Measurements from ENCODE around the gene EGLN2. TPM values are rescaled to one million over a fixed set of nuclear protein-coding genes. Genes with fewer than 3 reads are reported as not detected.
A peak's percentile ranks its signal among the peaks of the same experiment; 100 is the strongest.
"Not testable (repeated sequence)": the region's sequence is repeated elsewhere in the genome, so short reads cannot be mapped to it uniquely, and the experiment has no call there.

EGLN2 gene
- total RNA-seq, 1 donor from 2014 or later: 89.3 TPM

DNA sequence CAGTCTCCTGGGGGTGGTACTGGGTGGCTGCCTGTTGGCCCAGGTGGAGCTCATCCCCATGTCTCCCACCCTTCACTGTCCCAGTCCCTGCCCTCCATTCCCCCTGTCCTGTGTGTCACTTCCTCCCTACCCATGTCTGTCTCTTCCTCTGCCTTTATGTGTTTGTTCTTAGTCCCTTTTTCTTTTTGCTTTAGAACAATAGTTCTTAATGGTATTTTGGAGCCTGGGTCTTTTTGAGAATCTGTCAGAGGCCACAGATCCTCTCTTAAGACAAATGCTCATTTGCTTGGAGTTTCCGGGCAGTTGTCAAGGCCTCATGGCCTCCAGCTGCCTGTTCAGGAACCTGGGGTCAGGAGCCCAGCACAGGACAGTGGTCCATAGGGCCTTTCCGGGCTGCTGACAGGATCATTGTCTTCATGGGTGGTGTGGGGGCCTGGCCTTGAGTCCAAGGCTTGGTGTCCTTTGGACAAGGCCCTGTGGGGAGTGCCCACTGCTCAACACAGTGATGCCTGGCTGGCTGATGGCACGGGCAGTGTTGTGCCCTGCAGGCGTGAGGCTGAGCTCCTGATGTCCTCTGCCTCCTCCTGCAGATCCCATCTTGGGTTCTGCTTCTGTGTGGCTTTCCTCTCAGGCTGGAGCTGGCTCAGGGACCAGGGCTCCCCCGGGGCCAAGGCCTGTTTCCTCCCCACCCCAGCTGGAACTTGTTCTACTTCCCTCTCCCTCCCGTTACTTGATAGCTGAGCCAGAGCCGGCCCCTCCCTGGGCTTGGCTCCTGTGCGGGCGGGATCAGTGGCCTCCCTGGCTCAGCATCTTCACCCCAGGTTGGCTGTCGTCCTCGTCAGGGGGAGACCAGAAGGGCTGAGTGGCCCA is 3.5 kb downstream of the EGLN2 start:
- no peak for DNase-seq (ENCODE audit: low read depth)

GRCh38 chr19:40803170-40803856 is 4.3 kb downstream of the EGLN2 start:
- no peak for DNase-seq (ENCODE audit: low read depth)

- DNase-seq (ENCODE audit: low read depth): no peak
Observed at GRCh38 chr19:40803857-40804782, 5.1 kb downstream of the EGLN2 start.

DNA sequence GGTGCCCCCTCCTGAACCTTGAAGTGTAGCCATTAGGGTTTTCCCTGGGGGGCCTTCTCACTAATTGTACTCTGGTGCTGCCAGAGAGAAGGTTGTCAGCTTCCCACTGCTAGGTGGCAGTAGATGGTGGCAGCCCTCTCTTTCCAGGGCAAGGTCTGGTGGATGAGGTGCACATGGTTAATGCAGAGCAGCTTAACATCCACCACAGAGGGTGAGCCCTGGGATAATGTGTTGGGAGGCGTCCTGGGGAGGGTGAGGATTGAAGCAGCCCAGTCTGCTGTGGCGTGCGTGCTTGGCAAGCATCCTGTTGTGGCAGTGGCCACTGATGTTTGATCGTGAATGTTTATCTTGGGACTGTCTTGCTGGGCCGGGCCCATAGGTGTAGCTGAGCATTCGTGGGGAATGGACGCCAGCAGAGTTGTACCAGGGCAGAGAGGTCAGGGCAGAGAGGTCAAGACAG is 5.8 kb downstream of the EGLN2 start:
- DNase-seq (ENCODE audit: low read depth): no peak

- DNase-seq (ENCODE audit: low read depth): no peak
Observed at GRCh38 chr19:40805258-40805868, 6.4 kb downstream of the EGLN2 start.

GRCh38 chr19:40806423-40807146 is 7.6 kb downstream of the EGLN2 start:
- DNase-seq (ENCODE audit: low read depth): peak; percentile 88

DNA sequence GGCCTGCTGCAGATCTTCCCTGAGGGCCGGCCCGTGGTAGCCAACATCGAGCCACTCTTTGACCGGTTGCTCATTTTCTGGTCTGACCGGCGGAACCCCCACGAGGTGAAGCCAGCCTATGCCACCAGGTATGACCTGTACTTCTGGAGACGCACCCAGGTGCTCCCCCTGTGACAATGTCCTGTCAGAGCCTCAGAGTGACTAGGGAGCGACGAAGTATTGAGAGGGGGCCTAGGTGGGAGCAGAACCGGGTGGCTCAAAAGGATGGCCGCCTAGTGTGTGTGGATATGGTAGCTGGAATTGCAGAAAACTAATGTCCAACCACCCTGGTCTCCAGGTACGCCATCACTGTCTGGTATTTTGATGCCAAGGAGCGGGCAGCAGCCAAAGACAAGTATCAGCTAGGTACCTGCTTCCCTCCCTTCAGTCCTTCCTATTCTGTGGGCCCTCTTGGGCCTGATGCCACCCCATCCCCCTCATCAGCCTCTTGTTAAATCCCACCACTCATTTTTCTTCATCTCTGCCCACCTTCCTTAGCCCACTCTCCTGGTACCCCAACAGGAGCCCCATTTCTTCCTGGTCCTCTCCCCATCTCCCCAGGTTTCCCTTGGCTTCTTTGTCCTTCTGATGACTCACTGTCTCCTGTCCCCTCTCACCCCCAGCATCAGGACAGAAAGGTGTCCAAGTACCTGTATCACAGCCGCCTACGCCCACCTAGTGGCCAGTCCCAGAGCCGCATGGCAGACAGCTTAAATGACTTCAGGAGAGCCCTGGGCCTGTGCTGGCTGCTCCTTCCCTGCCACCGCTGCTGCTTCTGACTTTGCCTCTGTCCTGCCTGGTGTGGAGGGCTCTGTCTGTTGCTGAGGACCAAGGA is 8.4 kb downstream of the EGLN2 start:
- peak; percentile 26 for DNase-seq (ENCODE audit: low read depth)

GRCh38 chr19:40808021-40808325 is 9.0 kb downstream of the EGLN2 start:
- no peak for DNase-seq (ENCODE audit: low read depth)

GRCh38 chr19:40808497-40808896 is 9.5 kb downstream of the EGLN2 start:
- no peak for DNase-seq (ENCODE audit: low read depth)

DNA sequence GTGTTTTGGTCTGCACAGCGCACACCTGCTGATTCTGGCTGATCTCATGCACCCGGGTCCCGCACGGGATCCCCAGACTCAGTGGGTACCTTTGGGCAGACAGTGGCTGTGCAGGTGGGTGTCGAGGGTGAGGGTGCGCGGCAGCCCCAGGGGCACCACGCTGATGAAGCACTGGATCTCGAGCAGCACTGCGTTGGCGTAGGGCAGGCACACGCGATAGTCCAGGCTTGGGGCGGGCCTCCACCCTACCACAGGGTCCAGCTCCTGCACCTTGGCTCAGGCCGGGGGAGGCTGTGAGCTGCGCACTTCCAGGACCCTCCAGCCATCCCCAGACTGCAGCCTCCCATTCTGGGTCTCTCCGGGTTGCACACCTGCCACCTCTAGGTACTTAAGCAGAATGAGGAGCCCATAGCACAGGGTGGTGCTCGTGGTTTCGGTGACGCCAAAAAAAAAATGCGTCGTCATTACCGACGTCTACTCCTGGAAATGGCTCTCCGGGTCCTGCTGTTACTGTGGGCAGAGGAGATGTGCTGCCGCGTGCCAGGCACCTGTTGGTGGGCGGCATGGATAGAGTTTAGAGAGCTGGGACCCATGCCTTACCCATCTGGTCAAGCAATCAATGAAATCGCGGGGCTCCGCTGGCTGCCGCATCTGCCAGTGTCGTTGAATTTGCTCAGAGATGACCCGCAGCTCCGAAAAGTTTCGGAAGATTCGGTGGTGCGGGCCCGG is 10.5 kb downstream of the EGLN2 start:
- DNase-seq (ENCODE audit: low read depth): no peak

DNA sequence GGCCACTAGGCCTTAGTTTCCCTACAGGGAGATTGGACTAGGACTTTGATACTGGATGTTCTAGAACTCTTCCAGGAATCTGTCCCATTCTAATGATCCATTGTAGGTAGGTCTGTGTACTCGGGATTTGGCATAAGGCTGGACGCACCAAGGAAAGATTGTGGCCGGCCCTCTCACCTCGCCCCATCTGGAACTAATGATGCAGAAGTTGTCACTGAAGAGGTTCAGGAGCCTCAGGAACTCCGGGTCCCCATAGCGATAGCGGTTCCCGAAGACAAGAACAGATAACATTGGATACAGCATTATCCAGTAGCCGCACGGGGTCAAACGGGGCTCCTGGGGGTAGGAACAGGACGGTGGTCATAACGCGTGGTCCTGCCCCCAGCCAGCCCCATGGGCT is 11.2 kb downstream of the EGLN2 start:
- no peak for DNase-seq (ENCODE audit: low read depth)

DNA sequence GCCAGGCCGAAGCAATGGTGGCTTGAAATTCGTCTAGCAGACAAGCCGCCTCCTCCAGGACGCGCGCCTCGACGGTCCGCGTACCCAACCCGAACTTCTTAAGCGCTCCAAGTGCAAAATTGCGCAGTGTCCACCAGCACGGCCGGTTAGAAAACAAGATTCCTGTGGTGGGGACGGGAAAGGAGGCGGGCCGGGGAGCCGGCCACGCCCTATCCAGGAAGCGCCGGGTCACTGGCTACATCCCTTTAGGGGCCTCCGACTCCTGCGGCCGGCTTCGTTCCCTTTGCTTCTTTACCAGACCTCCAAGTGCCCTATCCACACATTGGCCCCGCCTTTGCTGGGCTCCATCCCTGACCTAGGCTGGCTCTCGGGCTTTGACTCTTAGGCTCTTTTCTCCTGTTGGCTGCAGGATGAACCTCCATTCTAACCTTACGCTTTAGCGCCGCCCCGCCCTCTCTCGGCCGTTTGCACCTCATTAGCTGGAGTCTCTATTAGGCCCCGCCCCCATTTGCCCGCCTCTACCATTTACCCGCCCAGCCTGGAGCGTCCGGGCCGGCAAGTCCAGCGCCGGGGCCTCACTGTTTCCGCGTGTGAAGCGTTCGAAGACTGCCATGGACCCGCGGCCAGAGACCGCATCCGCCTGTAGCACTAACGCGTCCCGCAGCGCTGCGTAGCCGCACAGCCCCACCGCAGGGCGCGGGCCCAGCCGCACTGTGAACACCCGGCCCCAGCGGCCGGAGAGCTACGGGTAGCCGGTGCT is 11.8 kb downstream of the EGLN2 start:
- peak; percentile 63 for DNase-seq (ENCODE audit: low read depth)

GRCh38 chr19:40811478-40812341 is 12.7 kb downstream of the EGLN2 start:
- DNase-seq (ENCODE audit: low read depth): no peak

- not testable (repeated sequence) for DNase-seq (ENCODE audit: low read depth)
Observed at GRCh38 chr19:40812571-40812970, 13.6 kb downstream of the EGLN2 start.

DNA sequence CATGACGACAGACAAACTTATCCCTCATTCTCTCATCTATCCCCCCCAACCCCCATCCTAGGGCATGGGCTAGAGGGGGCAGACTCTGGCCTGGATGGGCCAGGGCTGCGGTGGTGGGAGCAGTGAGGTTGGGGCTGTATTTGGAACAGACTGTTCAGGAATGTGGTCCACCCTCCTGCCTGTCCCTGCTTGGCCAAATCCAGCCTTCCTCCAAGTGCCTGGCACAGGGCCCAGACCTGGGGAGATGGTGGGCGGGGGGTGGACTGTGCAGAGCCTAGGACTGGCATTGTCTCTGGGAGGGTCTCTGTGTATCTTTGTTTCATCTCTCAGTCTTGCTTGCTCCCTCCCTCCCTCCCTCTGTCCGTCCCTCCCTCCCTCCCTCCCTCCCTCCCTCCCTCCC is 14.2 kb downstream of the EGLN2 start:
- no peak for DNase-seq (ENCODE audit: low read depth)

- no peak for DNase-seq (ENCODE audit: low read depth)
Observed at GRCh38 chr19:40815223-40815622, 16.2 kb downstream of the EGLN2 start.

Measured in renal cortical epithelial cell (primary cell).